ENCODE measurements around the gene LDAH.

Gene LDAH

DNA sequence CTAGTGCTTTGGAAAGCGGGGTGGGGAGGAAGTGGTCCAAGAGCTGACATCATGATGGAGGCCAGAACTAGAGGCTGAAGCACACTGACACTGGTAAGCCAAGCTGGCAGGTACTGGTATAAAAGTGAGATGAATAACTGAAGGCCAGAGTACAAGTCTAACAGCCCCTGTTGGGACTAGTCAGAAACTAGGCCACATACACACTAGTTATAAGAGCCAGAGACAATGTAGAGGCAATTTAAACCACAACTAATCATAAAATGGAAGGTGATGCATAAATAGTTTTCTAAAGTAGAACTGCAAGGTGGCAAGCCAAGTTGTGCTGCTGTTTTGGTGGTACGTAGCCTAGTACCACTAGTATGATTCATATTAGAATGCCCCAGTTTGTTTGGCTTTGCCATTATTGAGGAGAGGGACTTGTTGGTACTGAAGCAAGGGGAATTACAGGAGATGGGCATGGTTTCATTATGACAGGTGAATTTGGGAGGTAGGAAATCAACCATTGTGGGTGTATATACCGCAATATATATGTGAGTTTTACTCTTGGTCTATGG, 98.3 kb downstream of the LDAH start:
- TF ChIP-seq TOX (CRISPR knock-in tag; IDR thresholded peaks at IDR 0.05; ENCODE audit: borderline replicate concordance) (no peak), BACH2 (CRISPR knock-in tag; IDR thresholded peaks at IDR 0.05; ENCODE audit: borderline replicate concordance) (no peak), SNAI2 (CRISPR knock-in tag; IDR thresholded peaks at IDR 0.05) (no peak), ZNF565 (CRISPR knock-in tag; conservative IDR thresholded peaks at IDR 0.05; ENCODE audit: low read depth) (no peak), RARB (CRISPR knock-in tag; IDR thresholded peaks at IDR 0.05) (no peak), ZNF8 (CRISPR knock-in tag; IDR thresholded peaks at IDR 0.05) (no peak), ISL1 (CRISPR knock-in tag; IDR thresholded peaks at IDR 0.05) (no peak), ZNF70 (CRISPR knock-in tag; IDR thresholded peaks at IDR 0.05) (no peak), ARNTL (CRISPR knock-in tag; IDR thresholded peaks at IDR 0.05; ENCODE audit: borderline replicate concordance, low read depth) (no peak), ESRRG (CRISPR knock-in tag; IDR thresholded peaks at IDR 0.05) (no peak), ZFP30 (CRISPR knock-in tag; IDR thresholded peaks at IDR 0.05) (no peak), ZC3H10 (CRISPR knock-in tag; IDR thresholded peaks at IDR 0.05) (no peak), OSR1 (CRISPR knock-in tag; IDR thresholded peaks at IDR 0.05) (no peak), TCF4 (CRISPR knock-in tag; IDR thresholded peaks at IDR 0.05; ENCODE audit: borderline replicate concordance) (no peak)
- TF ChIP-seq, protein P1, sequence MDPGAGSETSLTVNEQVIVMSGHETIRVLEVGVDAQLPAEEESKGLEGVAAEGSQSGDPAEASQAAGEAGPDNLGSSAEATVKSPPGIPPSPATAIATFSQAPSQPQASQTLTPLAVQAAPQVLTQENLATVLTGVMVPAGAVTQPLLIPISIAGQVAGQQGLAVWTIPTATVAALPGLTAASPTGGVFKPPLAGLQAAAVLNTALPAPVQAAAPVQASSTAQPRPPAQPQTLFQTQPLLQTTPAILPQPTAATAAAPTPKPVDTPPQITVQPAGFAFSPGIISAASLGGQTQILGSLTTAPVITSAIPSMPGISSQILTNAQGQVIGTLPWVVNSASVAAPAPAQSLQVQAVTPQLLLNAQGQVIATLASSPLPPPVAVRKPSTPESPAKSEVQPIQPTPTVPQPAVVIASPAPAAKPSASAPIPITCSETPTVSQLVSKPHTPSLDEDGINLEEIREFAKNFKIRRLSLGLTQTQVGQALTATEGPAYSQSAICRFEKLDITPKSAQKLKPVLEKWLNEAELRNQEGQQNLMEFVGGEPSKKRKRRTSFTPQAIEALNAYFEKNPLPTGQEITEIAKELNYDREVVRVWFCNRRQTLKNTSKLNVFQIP (CRISPR knock-in tag; IDR thresholded peaks at IDR 0.05; ENCODE audit: borderline replicate concordance, low read depth), result no peak
- TF ChIP-seq, protein P2, sequence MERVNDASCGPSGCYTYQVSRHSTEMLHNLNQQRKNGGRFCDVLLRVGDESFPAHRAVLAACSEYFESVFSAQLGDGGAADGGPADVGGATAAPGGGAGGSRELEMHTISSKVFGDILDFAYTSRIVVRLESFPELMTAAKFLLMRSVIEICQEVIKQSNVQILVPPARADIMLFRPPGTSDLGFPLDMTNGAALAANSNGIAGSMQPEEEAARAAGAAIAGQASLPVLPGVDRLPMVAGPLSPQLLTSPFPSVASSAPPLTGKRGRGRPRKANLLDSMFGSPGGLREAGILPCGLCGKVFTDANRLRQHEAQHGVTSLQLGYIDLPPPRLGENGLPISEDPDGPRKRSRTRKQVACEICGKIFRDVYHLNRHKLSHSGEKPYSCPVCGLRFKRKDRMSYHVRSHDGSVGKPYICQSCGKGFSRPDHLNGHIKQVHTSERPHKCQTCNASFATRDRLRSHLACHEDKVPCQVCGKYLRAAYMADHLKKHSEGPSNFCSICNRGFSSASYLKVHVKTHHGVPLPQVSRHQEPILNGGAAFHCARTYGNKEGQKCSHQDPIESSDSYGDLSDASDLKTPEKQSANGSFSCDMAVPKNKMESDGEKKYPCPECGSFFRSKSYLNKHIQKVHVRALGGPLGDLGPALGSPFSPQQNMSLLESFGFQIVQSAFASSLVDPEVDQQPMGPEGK (CRISPR knock-in tag; IDR thresholded peaks at IDR 0.05; ENCODE audit: borderline replicate concordance), result no peak
- TF ChIP-seq, protein P3, sequence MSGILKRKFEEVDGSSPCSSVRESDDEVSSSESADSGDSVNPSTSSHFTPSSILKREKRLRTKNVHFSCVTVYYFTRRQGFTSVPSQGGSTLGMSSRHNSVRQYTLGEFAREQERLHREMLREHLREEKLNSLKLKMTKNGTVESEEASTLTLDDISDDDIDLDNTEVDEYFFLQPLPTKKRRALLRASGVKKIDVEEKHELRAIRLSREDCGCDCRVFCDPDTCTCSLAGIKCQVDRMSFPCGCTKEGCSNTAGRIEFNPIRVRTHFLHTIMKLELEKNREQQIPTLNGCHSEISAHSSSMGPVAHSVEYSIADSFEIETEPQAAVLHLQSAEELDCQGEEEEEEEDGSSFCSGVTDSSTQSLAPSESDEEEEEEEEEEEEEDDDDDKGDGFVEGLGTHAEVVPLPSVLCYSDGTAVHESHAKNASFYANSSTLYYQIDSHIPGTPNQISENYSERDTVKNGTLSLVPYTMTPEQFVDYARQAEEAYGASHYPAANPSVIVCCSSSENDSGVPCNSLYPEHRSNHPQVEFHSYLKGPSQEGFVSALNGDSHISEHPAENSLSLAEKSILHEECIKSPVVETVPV (CRISPR knock-in tag; IDR thresholded peaks at IDR 0.05), result no peak
- no peak for ATAC-seq

DNA sequence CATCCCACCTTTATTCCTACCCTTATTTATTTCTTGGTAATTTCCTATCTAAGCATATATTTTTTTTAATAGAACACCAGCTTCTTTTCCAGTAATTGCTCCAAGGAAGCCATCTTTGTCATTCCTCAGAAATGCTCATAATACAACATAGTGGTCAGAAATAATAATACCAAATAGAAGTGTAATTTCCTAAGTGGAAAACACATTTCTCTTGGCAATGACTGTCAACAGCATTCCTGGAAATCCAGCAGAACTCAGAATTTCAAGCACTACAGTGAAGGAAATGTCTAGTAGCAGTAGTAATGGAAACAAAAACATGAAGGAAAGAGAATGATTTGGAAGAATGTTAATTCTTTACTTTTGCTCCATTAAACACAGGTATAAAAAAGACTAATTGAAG, 99.4 kb downstream of the LDAH start:
- TF ChIP-seq ARNTL (CRISPR knock-in tag; IDR thresholded peaks at IDR 0.05; ENCODE audit: borderline replicate concordance, low read depth) (no peak), BACH2 (CRISPR knock-in tag; IDR thresholded peaks at IDR 0.05; ENCODE audit: borderline replicate concordance) (no peak), RARB (CRISPR knock-in tag; IDR thresholded peaks at IDR 0.05) (no peak), TCF4 (CRISPR knock-in tag; IDR thresholded peaks at IDR 0.05; ENCODE audit: borderline replicate concordance) (no peak), OSR1 (CRISPR knock-in tag; IDR thresholded peaks at IDR 0.05) (no peak), PPARA (CRISPR knock-in tag; IDR thresholded peaks at IDR 0.05; ENCODE audit: borderline replicate concordance) (no peak), SNAI2 (CRISPR knock-in tag; IDR thresholded peaks at IDR 0.05) (no peak), ISL1 (CRISPR knock-in tag; IDR thresholded peaks at IDR 0.05) (no peak), ZNF8 (CRISPR knock-in tag; IDR thresholded peaks at IDR 0.05) (no peak)
- TF ChIP-seq, protein P1 (CRISPR knock-in tag; IDR thresholded peaks at IDR 0.05; ENCODE audit: borderline replicate concordance, low read depth), result no peak
- TF ChIP-seq, protein P3 (CRISPR knock-in tag; IDR thresholded peaks at IDR 0.05), result no peak
- TF ChIP-seq, protein P4, sequence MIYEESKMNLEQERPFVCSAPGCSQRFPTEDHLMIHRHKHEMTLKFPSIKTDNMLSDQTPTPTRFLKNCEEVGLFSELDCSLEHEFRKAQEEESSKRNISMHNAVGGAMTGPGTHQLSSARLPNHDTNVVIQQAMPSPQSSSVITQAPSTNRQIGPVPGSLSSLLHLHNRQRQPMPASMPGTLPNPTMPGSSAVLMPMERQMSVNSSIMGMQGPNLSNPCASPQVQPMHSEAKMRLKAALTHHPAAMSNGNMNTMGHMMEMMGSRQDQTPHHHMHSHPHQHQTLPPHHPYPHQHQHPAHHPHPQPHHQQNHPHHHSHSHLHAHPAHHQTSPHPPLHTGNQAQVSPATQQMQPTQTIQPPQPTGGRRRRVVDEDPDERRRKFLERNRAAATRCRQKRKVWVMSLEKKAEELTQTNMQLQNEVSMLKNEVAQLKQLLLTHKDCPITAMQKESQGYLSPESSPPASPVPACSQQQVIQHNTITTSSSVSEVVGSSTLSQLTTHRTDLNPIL (CRISPR knock-in tag; IDR thresholded peaks at IDR 0.05; ENCODE audit: low read depth), result no peak
- ATAC-seq, result no peak

Measured in SK-N-SH treated with all-trans-retinoic acid at 6 μM for 48 hours (cell line).